HG03103 (cell line): ENCODE measurements around the gene KIF26A.

Experiments used
- ATAC-seq: cut with Tn5 transposase; IDR thresholded peaks from one replicate; pipeline ENCODE4 v1.9.1; 2021; ENCODE audit warnings: low read depth; ENCODE audit not compliant: unreplicated experiment

Gene KIF26A

DNA sequence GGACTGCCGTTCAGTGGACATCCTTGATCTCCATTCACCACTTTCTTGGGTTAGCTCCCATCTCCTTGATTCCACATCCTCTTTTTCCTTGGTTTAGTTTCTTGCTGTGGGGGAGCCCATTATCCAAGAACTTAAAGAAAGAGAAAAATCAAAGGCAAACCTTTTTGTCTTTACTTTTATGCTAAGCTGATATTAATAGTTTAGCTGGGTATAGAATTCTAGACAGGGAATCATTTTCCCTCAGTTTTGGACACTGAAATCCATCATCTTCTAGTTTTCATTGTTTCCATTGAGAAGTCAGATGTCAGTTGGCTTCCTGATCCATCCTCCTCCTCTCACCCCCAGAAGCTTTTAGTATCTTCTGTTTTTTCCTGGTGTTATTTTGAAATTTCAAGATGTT is 8.8 kb upstream of the KIF26A start:
- ATAC-seq, result no peak

DNA sequence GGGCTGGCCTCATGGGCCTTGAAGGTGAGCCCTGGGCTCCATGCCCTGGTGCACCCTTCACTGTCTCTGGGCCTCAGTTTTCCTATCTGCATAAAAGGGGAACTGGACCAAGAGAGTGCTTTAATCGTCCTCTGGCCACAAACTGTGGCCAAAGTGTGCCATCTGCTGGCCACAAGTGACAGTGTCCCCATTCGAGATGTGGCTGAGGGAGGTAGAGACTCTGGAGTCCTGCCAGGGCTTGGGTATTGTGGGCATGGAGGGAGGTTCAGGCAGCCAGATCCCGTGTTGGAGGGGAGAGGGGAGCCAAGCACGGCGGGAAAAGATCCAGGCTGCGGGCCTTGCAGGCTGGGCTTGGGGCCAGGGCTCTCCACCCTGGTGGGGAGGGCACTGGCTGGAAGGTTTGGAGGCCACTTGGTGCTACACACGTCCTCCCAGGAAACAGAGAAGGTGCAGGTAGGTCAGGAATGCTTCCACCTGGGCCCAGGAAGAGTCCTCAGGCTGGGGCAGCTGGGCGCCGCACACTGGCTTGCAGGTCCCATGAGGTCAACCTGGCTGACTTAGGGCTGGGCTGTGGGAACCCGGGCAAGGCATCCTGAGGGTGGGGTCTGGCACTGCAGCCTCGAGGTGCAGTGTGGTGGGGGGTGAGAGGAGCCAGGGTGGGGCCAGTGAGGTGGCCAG is 7.3 kb upstream of the KIF26A start:
- no peak for ATAC-seq

DNA sequence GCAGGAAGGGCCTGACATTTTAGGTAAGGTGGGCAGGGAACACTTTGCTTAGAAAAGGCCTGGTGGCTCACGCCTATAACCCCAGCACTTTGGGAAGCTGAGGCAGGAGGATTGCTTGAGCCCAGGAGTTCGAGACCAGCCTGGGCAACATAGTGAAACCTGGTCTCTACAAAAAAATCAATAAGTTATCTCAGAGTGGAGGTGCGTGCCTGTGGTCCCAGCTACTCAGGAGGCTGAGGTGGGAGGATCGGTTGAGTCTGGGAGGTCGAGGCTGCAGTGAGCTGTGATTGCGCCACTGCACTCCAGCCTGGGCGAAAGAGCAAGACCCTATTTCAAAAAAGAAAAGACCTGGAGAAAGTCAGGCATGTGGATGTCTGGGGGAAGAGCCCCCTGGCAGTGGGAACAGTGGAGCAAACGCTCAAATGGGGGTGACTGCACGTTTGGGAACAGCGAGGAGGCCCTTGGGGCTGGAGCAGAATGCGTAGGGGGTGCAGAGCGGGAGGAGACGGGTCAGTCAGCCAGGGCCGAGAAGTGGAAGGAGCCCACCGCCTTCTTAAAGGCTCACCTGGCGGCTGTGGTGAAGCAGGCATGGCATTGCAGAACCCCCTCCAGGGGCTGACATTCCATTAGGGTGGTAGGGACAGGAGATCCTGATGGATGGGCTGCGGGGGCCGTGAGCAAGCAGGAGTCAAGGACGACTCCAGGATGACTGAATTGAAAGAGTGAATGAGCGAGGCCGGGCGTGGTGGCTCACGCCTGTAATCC is 6.2 kb upstream of the KIF26A start:
- ATAC-seq, result no peak

DNA sequence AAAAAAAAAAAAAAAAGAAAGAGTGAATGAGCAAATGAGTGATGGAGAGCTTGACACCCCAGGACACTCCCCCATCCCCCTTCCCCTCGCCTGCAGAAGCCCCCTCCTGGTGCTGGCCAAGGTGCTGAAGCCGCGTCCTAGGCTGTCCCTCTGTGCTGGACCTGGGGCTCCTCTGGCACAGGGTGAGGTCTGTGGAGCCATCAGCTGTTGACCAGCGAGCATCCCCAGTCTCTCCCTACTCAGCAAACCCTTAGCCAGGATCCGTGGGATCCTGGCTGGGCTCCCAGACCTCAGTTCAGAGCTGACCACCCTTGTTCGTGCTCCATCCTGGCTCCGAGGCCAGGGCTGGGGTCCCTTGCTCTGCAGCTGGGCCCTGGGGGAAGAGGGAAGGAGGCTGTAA is 5.4 kb upstream of the KIF26A start:
- no peak for ATAC-seq

DNA sequence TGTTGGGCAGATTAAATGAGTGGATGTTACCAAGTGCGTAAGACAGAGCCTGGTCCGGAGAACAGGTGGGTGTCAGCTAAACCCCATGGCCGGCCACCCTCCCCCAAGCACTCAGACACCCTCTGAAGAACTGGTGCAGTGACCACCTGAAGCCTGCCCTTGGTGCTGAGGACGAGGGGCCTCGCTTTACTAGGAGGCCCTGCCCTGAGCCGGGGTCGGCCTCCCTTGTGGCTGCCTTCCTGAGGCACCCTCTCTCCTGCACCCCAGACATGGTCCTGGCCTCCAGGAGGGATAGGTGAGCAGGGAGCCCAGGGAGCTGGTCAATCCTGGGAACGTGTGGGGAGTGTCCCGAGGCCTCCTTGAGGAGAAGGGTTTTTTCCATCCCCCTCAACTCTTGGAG is 4.9 kb upstream of the KIF26A start:
- ATAC-seq, result no peak

DNA sequence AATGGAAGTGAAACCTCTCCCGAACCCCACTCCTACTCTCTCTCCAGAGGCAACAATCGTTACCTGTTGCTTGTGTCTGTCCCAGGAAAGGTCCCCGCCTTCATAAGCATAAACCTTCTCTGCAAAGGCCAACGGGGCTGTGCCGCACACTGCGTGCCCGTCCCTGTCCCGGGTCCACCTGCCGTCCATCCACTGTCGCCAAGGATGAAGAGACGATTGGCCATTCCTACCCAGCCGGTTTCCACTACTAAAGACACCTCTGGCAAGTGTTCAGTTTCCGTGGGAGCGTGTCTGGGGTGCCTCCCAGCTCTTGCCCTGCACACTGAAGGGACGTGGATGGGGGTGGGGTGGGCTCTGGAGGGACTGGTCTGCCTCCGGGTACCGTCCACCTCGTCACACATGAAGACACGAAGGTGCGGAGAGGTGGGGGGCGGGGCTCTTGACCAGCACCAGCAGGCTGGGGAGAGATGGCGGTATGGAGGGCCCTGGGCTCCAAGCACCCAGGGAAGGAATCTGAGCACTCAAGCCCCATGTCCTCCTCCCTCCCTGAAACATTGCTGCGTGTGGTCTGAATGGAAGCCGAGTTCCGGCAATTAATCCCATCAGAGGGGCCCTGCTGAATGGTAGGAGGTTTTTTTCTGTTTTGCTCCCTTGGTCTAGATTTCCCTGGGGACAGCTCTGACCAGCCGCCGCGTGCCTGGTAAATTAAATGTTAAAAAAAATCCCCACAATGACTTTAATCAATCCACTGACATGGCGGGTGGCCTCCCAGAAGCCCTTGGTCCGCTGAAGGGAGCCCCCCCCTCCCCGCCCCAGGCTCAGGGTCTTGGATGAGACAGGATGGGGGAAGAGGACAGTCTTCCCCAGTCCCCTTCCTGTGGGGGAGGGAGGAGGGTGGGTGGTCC is 4.1 kb upstream of the KIF26A start:
- ATAC-seq, result no peak

DNA sequence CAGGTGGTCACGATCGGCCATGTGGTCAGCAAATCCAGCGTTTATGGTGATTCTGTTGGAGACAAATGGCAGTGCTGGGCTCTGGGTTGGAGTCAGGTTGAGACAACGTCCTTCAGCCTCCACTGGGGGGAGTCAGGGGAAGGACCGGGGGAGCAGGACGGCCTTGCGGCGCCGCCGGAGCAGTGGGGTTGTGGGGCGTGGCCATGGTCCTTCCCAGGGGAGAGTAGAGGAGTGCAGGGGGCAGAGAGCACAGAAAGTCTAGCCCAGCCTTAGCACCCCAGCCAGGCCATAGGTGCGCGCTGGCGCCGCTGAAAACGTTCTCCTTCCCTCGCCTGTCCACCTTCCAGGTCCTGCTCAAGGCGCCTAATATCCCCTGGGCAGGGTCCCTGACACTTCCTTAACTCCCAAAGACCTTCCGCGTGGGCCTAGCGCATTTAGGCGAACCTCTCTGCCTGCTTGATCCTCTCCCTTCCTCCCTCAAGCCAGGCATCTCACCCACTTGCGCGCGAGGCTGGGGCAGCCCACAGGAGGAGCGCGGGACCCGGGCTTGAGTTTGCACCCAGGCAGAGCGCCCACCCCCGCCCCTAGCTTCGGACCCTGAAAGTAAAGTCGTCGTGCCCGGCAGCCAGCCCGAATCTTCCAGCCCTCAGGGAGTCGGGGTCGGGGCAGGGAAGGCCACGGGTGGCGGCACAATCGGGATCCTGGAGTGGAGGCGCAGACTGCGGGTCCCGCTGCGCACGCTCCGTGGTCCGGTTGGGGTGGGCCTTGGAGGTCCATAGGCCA is 3.1 kb upstream of the KIF26A start:
- ATAC-seq, result no peak

DNA sequence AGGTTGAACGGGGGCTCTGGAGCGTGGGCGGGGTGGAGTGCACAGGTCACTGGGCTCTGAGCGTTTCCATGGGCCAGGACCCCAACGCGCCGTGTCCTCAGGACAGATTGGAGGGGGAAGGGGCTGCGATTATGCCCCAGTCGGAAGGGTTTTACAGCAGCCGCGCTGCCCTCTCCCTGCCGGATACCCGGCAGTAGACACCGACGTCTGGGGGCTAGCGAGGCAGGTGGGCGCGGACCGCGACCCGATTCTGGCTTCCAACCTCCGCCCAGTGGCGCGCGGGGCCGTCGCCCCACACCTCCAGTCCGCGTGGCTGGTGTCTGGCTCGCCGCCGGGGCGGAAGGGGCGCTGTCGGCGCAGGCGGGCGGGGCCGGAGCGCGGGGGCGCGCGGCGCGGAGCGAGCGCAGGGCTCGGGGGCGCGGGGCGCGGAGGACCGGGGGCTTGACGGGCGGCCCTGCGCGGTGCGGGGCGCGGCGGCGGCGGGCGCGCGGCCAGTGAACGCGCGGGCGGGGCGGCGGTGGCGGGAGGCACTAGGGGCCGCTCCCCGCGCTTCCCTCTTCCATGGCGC is 2.4 kb upstream of the KIF26A start:
- ATAC-seq, result no peak

DNA sequence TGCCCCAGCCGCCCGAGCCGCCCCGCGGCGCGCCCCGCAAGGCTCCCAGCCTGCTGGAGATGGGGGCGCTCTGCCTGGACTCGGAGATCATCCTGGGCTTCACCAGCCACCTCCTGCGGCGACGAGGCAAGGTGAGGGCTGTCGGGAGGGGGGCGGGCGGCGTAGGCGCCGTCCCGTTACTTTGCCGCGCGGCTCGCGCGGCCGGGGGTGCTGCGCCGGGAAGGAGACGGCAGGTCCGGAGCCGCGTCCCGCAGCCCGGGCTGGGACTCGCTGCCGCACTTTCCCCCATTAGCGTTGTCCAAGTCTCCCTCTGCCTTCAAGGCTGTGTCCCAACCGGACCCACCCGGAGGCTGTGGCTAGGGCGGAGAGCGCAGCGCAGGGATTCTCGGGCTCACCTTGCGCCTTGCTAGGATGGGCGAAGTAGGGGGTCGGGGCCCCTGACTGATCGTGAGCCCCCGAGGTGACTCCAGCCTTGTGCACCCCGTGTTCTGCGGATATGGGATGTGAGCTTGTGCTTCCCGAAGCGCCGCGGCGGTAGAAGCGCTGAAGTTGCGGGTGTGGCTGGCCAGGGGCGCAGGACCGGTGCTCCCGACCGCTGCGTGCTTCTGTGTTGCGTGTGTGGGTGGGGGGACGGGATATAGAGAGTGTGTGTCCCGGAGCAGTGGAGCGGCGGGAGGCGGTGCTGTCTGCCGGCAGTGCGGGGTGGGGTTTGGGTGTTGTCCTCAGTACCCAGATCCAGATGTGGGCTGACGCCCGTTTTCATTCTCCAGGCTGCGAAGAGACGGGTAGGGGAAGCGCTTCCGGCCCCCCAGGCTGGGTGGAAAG is 1.7 kb upstream of the KIF26A start:
- no peak for ATAC-seq

DNA sequence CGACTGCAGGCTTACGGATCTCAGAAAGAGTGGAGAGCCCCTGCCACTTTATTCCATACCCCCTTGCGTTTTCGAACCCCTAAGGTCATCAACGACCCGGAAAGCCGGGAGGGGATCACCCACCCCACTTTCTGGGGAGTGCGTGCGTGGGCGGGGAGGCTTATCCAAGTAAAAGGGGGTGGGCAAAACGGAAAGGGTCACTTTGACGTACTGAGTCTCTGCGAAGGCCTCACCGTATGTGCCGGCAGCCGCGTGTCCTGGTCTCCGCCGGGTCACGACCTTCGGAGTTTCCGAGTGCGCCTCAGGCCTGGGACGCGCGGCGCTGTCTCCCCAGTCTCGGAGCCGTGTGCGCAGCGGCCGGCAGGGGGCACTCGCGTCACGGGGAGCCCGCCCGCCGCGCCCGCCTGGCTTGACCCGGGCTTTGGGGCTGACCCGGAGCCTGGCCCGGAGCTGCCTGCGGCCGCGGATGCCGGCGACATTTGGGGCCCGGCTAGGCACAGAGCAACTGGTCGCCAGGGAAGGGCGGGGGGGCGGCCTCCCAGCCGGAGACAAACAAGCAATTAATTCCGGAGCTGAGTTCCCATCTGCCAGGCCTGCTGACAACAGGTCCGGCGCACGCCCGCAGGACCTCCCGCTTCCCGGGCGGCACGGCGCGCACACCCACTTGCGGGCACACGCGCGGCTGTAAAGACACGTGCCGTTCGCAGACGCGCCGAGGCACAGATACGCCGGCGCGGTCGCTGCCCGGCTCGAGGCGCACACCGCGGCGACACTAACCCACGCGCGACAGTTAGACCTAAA is 890 bp upstream of the KIF26A start:
- ATAC-seq, result no peak

DNA sequence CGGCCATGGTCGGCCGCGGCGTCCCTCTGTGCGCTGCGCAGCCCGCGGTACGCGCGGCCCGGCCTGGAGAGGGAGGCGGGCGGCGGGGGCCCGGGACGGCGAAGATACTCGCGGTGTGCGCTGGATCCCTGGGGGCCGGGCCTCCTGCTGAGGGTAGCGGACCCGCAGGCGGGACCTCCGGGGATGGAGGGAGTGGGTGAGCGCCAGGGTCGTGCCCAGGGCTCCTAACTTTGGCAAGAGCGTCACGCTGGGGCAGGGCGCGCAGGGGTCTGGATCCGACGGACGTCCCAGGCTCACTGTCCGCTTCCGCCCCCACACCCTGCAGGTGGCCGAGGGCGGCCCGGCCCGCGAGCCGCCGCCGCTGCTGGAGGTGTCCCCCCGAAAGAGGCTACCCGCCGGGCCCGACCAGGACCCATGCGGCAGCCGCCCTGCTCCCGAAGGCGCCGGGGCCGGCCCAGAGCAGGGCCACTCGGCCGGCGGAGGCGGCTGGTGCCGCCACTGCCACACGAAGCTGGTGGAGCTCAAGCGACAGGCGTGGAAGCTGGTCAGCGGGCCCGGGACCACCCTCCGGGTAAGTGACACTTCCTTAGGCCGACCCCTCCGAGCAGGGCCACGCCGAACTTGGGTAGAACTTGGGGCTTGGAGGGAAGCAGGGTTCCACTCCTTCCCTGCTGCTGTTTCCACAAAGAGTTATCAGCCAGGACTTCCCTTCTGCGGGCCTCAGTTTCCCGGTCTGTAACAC is 502 bp downstream of the KIF26A start:
- ATAC-seq, result no peak

DNA sequence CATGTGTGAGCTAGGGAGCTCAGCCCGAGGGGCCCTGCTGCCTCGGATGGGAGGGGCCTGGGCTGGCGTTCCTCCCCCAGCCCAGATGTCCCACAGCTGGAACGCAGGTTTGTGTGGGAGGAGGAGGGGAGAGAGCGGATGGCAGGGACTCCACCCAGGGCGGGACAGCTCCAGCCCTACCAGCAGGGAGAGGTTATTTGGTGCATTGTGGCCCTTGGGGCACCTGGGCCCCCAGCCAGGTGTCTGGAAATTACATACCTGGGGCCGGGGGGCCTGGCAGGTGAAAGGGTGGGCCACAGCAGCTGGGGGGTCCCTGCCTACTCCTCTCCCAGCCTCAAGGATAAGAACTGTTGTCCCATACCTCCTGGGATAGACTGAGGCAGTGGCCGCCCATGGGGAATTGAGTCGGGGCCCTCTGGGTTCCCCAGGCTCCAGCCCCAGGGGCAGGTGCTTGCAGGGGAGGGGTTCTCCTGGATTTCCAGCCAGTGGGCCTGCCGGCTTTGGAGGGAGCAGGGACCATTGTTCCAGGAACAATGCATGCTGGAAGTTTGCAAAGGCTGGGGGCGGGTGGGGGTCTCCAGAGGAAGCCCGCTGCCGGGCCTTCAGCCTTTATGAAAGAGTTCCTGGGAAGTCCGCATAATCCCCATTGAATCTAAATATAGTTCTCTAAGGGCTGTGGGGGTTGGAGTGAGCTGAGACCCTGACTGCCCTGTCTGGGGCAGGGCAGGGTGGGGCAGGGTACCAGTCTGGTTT is 1.2 kb downstream of the KIF26A start:
- no peak for ATAC-seq

DNA sequence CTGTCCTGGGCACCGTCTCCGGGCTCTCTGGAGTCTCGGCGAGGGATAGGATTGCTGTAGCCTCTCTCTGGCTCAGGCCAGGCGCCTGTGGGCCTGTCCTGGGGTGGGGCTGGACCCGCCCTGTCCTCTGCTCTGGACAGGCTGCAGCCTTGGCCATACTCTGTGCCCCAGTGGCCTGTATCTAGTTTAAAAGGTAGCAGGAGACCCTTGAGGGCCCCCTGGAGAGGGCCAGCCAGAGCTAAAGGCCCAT is 1.8 kb downstream of the KIF26A start:
- no peak for ATAC-seq

DNA sequence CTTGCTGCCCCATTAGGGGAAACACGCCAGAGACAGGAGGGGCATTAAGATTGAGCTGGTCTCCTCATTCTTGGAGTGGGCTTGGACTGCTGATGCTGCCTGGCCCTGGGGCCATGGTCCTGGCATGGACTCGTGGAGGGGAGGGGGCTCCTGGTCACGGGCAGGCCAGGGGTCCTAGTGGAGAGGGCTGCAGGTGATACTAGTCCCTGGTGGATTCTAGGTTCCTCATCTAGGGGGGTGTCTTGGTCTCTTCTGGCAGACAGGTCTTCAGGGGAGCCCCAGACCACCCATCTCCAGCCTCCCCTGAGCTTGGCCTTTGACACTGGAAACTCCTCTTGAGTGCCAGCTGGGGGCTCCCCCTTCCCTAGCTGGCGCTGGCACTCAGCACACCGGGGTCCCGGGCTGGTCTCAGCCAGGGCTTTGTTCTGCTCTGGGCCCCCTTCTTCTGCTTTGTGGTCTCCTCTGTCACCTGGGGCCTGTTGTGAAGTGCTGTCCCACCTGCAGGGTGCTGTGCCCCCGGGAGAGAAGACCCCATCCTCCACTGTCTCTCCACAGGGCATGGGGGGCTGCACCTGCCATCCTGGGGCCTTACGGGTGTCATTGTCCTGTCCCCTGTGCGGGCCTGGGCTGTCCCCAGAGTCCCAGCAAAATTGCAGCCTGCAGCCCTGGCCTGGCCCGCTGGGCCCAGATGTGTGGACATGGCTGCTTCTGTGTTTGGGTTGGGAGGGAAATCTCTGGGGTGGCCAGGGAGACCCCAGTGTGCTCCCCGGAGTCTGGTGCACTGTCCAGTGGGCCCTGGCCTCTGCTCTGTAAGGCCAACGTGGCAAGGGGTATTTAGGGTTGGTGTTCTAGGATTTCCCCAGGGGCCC is 2.3 kb downstream of the KIF26A start:
- ATAC-seq, result no peak

DNA sequence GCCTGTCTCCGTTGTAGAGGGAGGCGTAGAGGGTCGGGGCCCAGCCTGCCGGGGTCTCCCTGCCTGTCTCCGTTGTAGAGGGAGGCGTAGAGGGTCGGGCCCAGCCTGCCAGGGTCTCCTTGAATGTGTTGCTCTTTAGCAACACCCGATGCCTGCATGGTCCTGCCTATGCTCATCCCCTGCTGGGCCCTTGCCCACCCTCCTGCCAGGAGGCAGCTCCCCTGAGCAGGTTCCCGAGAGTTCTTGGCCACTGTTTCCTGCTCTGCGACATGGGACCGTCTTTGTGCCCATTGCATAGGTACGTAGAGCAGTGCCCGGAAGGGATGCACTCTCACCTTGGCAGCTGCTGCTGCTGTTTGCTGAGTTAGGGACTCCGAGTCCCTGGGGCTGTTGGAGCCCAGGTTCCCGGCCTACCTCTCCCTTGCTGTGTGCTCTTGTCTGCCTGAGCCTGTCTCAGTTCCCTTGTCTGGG is 3.3 kb downstream of the KIF26A start:
- ATAC-seq, result no peak

DNA sequence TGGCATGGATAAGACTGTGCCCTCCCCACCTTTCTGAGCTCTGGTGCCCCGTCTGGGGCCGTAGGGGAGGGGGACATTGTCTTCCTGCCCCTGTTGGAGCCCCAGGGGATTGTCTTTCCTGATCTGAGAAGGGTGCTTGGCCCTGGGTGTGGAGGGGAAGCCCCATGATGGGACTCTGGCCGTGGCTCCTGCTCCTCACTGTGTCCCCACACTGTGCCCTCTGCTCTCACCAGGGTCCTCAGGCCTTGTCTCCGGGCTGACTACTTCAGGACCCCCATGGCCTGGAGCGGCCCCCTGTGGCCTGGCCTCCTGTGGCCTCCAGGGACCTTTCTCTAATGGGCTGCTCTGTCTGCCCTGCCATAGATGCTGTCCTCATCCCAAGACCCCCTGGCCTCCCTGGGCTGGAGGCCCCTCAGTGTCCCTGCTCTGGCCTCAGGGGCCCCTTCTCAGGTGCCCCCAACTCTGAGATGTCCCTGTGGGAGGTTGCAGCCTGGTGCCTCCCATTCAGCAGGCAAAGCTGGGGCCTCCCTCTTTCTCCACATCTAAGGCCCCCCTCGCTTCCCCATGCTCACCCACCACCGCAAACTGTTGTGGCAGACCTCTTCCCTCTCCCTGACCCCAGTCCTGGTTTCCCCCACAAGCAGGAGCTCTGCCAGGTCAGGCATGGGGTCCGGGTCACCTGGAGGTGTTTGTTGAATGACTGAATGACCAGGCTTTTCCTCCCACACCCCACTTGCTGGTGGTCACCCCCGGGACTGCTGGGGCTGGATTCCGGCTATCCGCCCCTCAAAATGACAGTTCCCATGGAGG is 4.0 kb downstream of the KIF26A start:
- no peak for ATAC-seq
